ENCODE data around the gene CLEC4M.

CLEC4M gene

GRCh38 chr19:7762719-7763293 is at the start of gene CLEC4M:
CLEC4M (plus strand) TSS chr19:7763243; CDS start chr19:7763267, 24 bp downstream.
- DNase-seq (ENCODE audit: low spot score): no peak

GRCh38 chr19:7715671-7716070 is 47.4 kb upstream of the CLEC4M start:
- DNase-seq (ENCODE audit: low spot score): no peak

GRCh38 chr19:7716762-7717161 is 46.3 kb upstream of the CLEC4M start:
- DNase-seq (ENCODE audit: low spot score): no peak

GRCh38 chr19:7718668-7719067 is 44.4 kb upstream of the CLEC4M start:
- DNase-seq (ENCODE audit: low spot score): no peak

- no peak for DNase-seq (ENCODE audit: low spot score)
Observed at GRCh38 chr19:7720351-7720750, 42.7 kb upstream of the CLEC4M start.

- no peak for DNase-seq (ENCODE audit: low spot score)
Observed at GRCh38 chr19:7722231-7722651, 40.8 kb upstream of the CLEC4M start.

- DNase-seq (ENCODE audit: low spot score): no peak
Observed at GRCh38 chr19:7725791-7726190, 37.3 kb upstream of the CLEC4M start.

- no peak for DNase-seq (ENCODE audit: low spot score)
Observed at GRCh38 chr19:7729211-7729610, 33.8 kb upstream of the CLEC4M start.

- DNase-seq (ENCODE audit: low spot score): no peak
Observed at GRCh38 chr19:7729831-7730285, 33.2 kb upstream of the CLEC4M start.

GRCh38 chr19:7730286-7731217 is 32.5 kb upstream of the CLEC4M start:
- no peak for DNase-seq (ENCODE audit: low spot score)

GRCh38 chr19:7731218-7731595 is 31.8 kb upstream of the CLEC4M start:
- DNase-seq (ENCODE audit: low spot score): no peak

- no peak for DNase-seq (ENCODE audit: low spot score)
Observed at GRCh38 chr19:7731615-7732014, 31.4 kb upstream of the CLEC4M start.

GRCh38 chr19:7732045-7732444 is 31.0 kb upstream of the CLEC4M start, which contains the start of gene CLEC4G:
CLEC4G (minus strand) TSS chr19:7732110; CDS start chr19:7732102, 8 bp downstream.
- no peak for DNase-seq (ENCODE audit: low spot score)

- DNase-seq (ENCODE audit: low spot score): no peak
Observed at GRCh38 chr19:7733376-7733775, 29.7 kb upstream of the CLEC4M start.

GRCh38 chr19:7734220-7735203 is 28.5 kb upstream of the CLEC4M start:
- DNase-seq (ENCODE audit: low spot score): no peak

GRCh38 chr19:7736148-7736547 is 26.9 kb upstream of the CLEC4M start:
- no peak for DNase-seq (ENCODE audit: low spot score)

- DNase-seq (ENCODE audit: low spot score): no peak
Observed at GRCh38 chr19:7737215-7737614, 25.8 kb upstream of the CLEC4M start.

GRCh38 chr19:7738023-7738422 is 25.0 kb upstream of the CLEC4M start:
- DNase-seq (ENCODE audit: low spot score): no peak

- no peak for DNase-seq (ENCODE audit: low spot score)
Observed at GRCh38 chr19:7739211-7739755, 23.8 kb upstream of the CLEC4M start.

- DNase-seq (ENCODE audit: low spot score): no peak
Observed at GRCh38 chr19:7739801-7740681, 23.0 kb upstream of the CLEC4M start.

- no peak for DNase-seq (ENCODE audit: low spot score)
Observed at GRCh38 chr19:7740682-7741054, 22.4 kb upstream of the CLEC4M start.
